ENCODE results near the gene HPCAL1.

The HPCAL1 gene

GRCh38 chr2:10347562-10347948, 44.9 kb downstream of the HPCAL1 start:
- no peak overlapping the region for H3K18ac ChIP-seq (ENCODE audit: low read length)
- DNase-seq: no peak
- no peak overlapping the region for H4K8ac ChIP-seq (ENCODE audit: low read depth, low read length)
- no peak overlapping the region for H3K56ac ChIP-seq (ENCODE audit: low read length)
- H3K4me2 ChIP-seq (ENCODE audit: low read length): no peak overlapping the region
- H3K27me3 ChIP-seq (ENCODE audit: insufficient read depth, low read length, poor library complexity): no peaks in the 10 kb centered on the region
- no peaks in the 10 kb centered on the region for H3K4me1 ChIP-seq (ENCODE audit: control insufficient read depth, low read depth, low read length)
- no peaks in the 10 kb centered on the region for H3K79me1 ChIP-seq (ENCODE audit: low read length)
- H3K23ac ChIP-seq (ENCODE audit: low read length): no peak overlapping the region
- no peak overlapping the region for H4K5ac ChIP-seq (ENCODE audit: low read length)
- H2BK5ac ChIP-seq (ENCODE audit: low read length): no peak overlapping the region
- H3K27ac ChIP-seq (ENCODE audit: low read depth, low read length): no peak overlapping the region
- no CpG with 5 or more reads among the region's 7 CpGs for WGBS (ENCODE audit: extremely low coverage, insufficient coverage, low lambda C conversion rate)
- no peaks in the 10 kb centered on the region for H3K36me3 ChIP-seq (ENCODE audit: control insufficient read depth, insufficient read depth, low read length)
- no peak overlapping the region for H2BK15ac ChIP-seq (replicated peaks; ENCODE audit: low read depth)
- H3K4ac ChIP-seq (ENCODE audit: low read depth, low read length): no peak overlapping the region
- no peak overlapping the region for H3K4me3 ChIP-seq (ENCODE audit: low read length)
- H2AK5ac ChIP-seq (ENCODE audit: low read length): no peak overlapping the region
- H3K79me2 ChIP-seq (ENCODE audit: control insufficient read depth, insufficient read depth, low read length): no peaks in the 10 kb centered on the region
- H2BK120ac ChIP-seq (ENCODE audit: low read depth, low read length): no peak overlapping the region
- H3K9ac ChIP-seq (ENCODE audit: low read length): no peak overlapping the region

- no peaks in the 10 kb centered on the region for H3K79me1 ChIP-seq (ENCODE audit: low read length)
- no peak overlapping the region for H3K23ac ChIP-seq (ENCODE audit: low read length)
- no peak for DNase-seq
- H3K56ac ChIP-seq (ENCODE audit: low read length): no peak overlapping the region
- H3K36me3 ChIP-seq (ENCODE audit: control insufficient read depth, insufficient read depth, low read length): no peaks in the 10 kb centered on the region
- H4K8ac ChIP-seq (ENCODE audit: low read depth, low read length): no peak overlapping the region
- no peak overlapping the region for H3K4me3 ChIP-seq (ENCODE audit: low read length)
- H2BK120ac ChIP-seq (ENCODE audit: low read depth, low read length): no peak overlapping the region
- no peak overlapping the region for H2AK5ac ChIP-seq (ENCODE audit: low read length)
- no peaks in the 10 kb centered on the region for H3K79me2 ChIP-seq (ENCODE audit: control insufficient read depth, insufficient read depth, low read length)
- H3K27ac ChIP-seq (ENCODE audit: low read depth, low read length): no peak overlapping the region
- WGBS (ENCODE audit: extremely low coverage, insufficient coverage, low lambda C conversion rate): no CpG with 5 or more reads among the region's 7 CpGs
- no peak overlapping the region for H3K4me2 ChIP-seq (ENCODE audit: low read length)
- H4K5ac ChIP-seq (ENCODE audit: low read length): no peak overlapping the region
- no peak overlapping the region for H3K4ac ChIP-seq (ENCODE audit: low read depth, low read length)
- H2BK15ac ChIP-seq (replicated peaks; ENCODE audit: low read depth): no peak overlapping the region
- H3K4me1 ChIP-seq (ENCODE audit: control insufficient read depth, low read depth, low read length): no peaks in the 10 kb centered on the region
- H3K27me3 ChIP-seq (ENCODE audit: insufficient read depth, low read length, poor library complexity): no peaks in the 10 kb centered on the region
- no peak overlapping the region for H2BK5ac ChIP-seq (ENCODE audit: low read length)
- no peak overlapping the region for H3K18ac ChIP-seq (ENCODE audit: low read length)
- no peak overlapping the region for H3K9ac ChIP-seq (ENCODE audit: low read length)
Measured at GRCh38 chr2:10348891-10349290, 46.2 kb downstream of the HPCAL1 start.

DNA sequence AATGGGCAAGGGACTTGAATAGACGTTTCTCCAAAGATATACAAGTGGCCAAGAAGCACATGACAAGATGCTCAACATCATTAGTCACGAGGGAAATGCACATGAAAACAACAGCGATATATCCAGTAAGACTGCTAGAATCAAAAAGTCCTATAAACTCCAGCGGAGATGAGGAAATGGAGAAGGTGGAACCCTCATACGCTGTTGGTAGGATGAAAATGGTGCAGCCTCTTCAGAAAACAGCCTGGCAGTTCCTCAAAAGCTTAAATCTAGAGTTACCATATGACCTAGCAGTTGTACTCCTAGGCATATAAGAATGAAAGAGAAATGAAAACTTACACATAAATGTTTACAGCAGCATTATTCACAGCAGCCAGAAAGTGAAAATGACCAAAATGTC, 48.1 kb downstream of the HPCAL1 start:
- no peaks in the 10 kb centered on the region for H3K4me1 ChIP-seq (ENCODE audit: control insufficient read depth, low read depth, low read length)
- no peak overlapping the region for H2BK15ac ChIP-seq (replicated peaks; ENCODE audit: low read depth)
- H3K9ac ChIP-seq (ENCODE audit: low read length): no peak overlapping the region
- H2AK5ac ChIP-seq (ENCODE audit: low read length): no peak overlapping the region
- no peak overlapping the region for H3K23ac ChIP-seq (ENCODE audit: low read length)
- no peak overlapping the region for H3K18ac ChIP-seq (ENCODE audit: low read length)
- no peaks in the 10 kb centered on the region for H3K36me3 ChIP-seq (ENCODE audit: control insufficient read depth, insufficient read depth, low read length)
- H2BK5ac ChIP-seq (ENCODE audit: low read length): no peak overlapping the region
- no peaks in the 10 kb centered on the region for H3K27me3 ChIP-seq (ENCODE audit: insufficient read depth, low read length, poor library complexity)
- WGBS (ENCODE audit: extremely low coverage, insufficient coverage, low lambda C conversion rate): no CpG with 5 or more reads among the region's 5 CpGs
- no peak for DNase-seq
- H3K4me2 ChIP-seq (ENCODE audit: low read length): no peak overlapping the region
- no peak overlapping the region for H4K5ac ChIP-seq (ENCODE audit: low read length)
- H3K27ac ChIP-seq (ENCODE audit: low read depth, low read length): no peak overlapping the region
- no peak overlapping the region for H3K4ac ChIP-seq (ENCODE audit: low read depth, low read length)
- no peaks in the 10 kb centered on the region for H3K79me2 ChIP-seq (ENCODE audit: control insufficient read depth, insufficient read depth, low read length)
- H4K8ac ChIP-seq (ENCODE audit: low read depth, low read length): no peak overlapping the region
- H2BK120ac ChIP-seq (ENCODE audit: low read depth, low read length): no peak overlapping the region
- no peak overlapping the region for H3K4me3 ChIP-seq (ENCODE audit: low read length)
- no peak overlapping the region for H3K56ac ChIP-seq (ENCODE audit: low read length)
- H3K79me1 ChIP-seq (ENCODE audit: low read length): no peaks in the 10 kb centered on the region

GRCh38 chr2:10352361-10352760, 49.7 kb downstream of the HPCAL1 start:
- Histone ChIP-seq H3K56ac (ENCODE audit: low read length) (no peak overlapping the region), H3K18ac (ENCODE audit: low read length) (no peak overlapping the region), H2BK120ac (ENCODE audit: low read depth, low read length) (no peak overlapping the region), H4K5ac (ENCODE audit: low read length) (no peak overlapping the region), H3K4me2 (ENCODE audit: low read length) (no peak overlapping the region), H2BK5ac (ENCODE audit: low read length) (no peak overlapping the region), H2AK5ac (ENCODE audit: low read length) (no peak overlapping the region), H3K79me1 (ENCODE audit: low read length) (no peaks in the 10 kb centered on the region), H3K4me3 (ENCODE audit: low read length) (no peak overlapping the region), H3K4ac (ENCODE audit: low read depth, low read length) (no peak overlapping the region), H4K8ac (ENCODE audit: low read depth, low read length) (no peak overlapping the region), H3K9ac (ENCODE audit: low read length) (no peak overlapping the region), H2BK15ac (replicated peaks; ENCODE audit: low read depth) (no peak overlapping the region), H3K36me3 (ENCODE audit: control insufficient read depth, insufficient read depth, low read length) (no peaks in the 10 kb centered on the region), H3K27me3 (ENCODE audit: insufficient read depth, low read length, poor library complexity) (no peaks in the 10 kb centered on the region), H3K79me2 (ENCODE audit: control insufficient read depth, insufficient read depth, low read length) (no peaks in the 10 kb centered on the region), H3K27ac (ENCODE audit: low read depth, low read length) (no peak overlapping the region), H3K4me1 (ENCODE audit: control insufficient read depth, low read depth, low read length) (no peaks in the 10 kb centered on the region), H3K23ac (ENCODE audit: low read length) (no peak overlapping the region)
- no peak for DNase-seq
- no CpG with 5 or more reads among the region's 5 CpGs for WGBS (ENCODE audit: extremely low coverage, insufficient coverage, low lambda C conversion rate)

GRCh38 chr2:10352972-10353371, 50.3 kb downstream of the HPCAL1 start:
- no peak for DNase-seq
- H3K4me1 ChIP-seq (ENCODE audit: control insufficient read depth, low read depth, low read length): no peaks in the 10 kb centered on the region
- H3K9ac ChIP-seq (ENCODE audit: low read length): no peak overlapping the region
- no peak overlapping the region for H4K8ac ChIP-seq (ENCODE audit: low read depth, low read length)
- no peak overlapping the region for H2BK120ac ChIP-seq (ENCODE audit: low read depth, low read length)
- H3K79me2 ChIP-seq (ENCODE audit: control insufficient read depth, insufficient read depth, low read length): no peaks in the 10 kb centered on the region
- no peak overlapping the region for H3K4ac ChIP-seq (ENCODE audit: low read depth, low read length)
- H3K18ac ChIP-seq (ENCODE audit: low read length): no peak overlapping the region
- WGBS (ENCODE audit: extremely low coverage, insufficient coverage, low lambda C conversion rate): no CpG with 5 or more reads among the region's 7 CpGs
- no peak overlapping the region for H4K5ac ChIP-seq (ENCODE audit: low read length)
- no peaks in the 10 kb centered on the region for H3K27me3 ChIP-seq (ENCODE audit: insufficient read depth, low read length, poor library complexity)
- no peaks in the 10 kb centered on the region for H3K79me1 ChIP-seq (ENCODE audit: low read length)
- no peak overlapping the region for H2BK5ac ChIP-seq (ENCODE audit: low read length)
- H3K4me2 ChIP-seq (ENCODE audit: low read length): no peak overlapping the region
- H3K56ac ChIP-seq (ENCODE audit: low read length): no peak overlapping the region
- no peak overlapping the region for H3K23ac ChIP-seq (ENCODE audit: low read length)
- no peak overlapping the region for H3K4me3 ChIP-seq (ENCODE audit: low read length)
- no peak overlapping the region for H2BK15ac ChIP-seq (replicated peaks; ENCODE audit: low read depth)
- no peaks in the 10 kb centered on the region for H3K36me3 ChIP-seq (ENCODE audit: control insufficient read depth, insufficient read depth, low read length)
- H2AK5ac ChIP-seq (ENCODE audit: low read length): no peak overlapping the region
- H3K27ac ChIP-seq (ENCODE audit: low read depth, low read length): no peak overlapping the region

DNA sequence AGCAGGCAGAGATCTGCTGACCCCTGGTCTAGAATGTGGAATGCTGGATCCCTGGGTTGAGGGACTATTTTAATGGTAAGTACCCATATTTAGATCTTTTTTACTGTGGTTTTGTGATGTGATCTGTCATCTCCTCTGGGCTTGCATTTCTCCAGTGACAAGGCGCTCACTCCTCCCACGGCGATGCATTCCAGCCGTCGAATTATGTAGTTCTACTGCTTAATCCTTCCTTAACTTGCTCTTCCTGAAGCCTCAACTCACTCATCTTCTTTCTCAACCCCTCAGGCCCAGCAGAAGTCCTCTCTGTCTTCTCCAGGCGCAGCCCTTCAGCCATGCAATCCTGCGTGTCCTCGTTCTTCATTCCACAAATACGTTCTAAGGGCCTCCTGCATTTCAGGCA, 51.2 kb downstream of the HPCAL1 start:
- Histone ChIP-seq H2AK5ac (ENCODE audit: low read length) (no peak overlapping the region), H2BK120ac (ENCODE audit: low read depth, low read length) (no peak overlapping the region), H3K79me2 (ENCODE audit: control insufficient read depth, insufficient read depth, low read length) (no peaks in the 10 kb centered on the region), H3K9ac (ENCODE audit: low read length) (no peak overlapping the region), H3K27me3 (ENCODE audit: insufficient read depth, low read length, poor library complexity) (no peaks in the 10 kb centered on the region), H3K27ac (ENCODE audit: low read depth, low read length) (no peak overlapping the region), H3K4me3 (ENCODE audit: low read length) (no peak overlapping the region), H3K4me1 (ENCODE audit: control insufficient read depth, low read depth, low read length) (no peaks in the 10 kb centered on the region), H3K4me2 (ENCODE audit: low read length) (no peak overlapping the region), H3K56ac (ENCODE audit: low read length) (no peak overlapping the region), H2BK15ac (replicated peaks; ENCODE audit: low read depth) (no peak overlapping the region), H3K18ac (ENCODE audit: low read length) (no peak overlapping the region), H3K23ac (ENCODE audit: low read length) (no peak overlapping the region), H3K79me1 (ENCODE audit: low read length) (no peaks in the 10 kb centered on the region), H3K36me3 (ENCODE audit: control insufficient read depth, insufficient read depth, low read length) (no peaks in the 10 kb centered on the region), H4K5ac (ENCODE audit: low read length) (no peak overlapping the region), H2BK5ac (ENCODE audit: low read length) (no peak overlapping the region), H4K8ac (ENCODE audit: low read depth, low read length) (no peak overlapping the region), H3K4ac (ENCODE audit: low read depth, low read length) (no peak overlapping the region)
- no CpG with 5 or more reads among the region's 9 CpGs for WGBS (ENCODE audit: extremely low coverage, insufficient coverage, low lambda C conversion rate)
- no peak for DNase-seq
